HG02623 (cell line): ENCODE measurements around the gene SPC25.
"Not testable (repeated sequence)": the region's sequence is repeated elsewhere in the genome, so short reads cannot be mapped to it uniquely, and the experiment has no call there.

Experiments used
- ATAC-seq: cut with Tn5 transposase; IDR thresholded peaks from one replicate; pipeline ENCODE4 v1.9.1; 2021; ENCODE audit warnings: moderate library complexity; ENCODE audit not compliant: unreplicated experiment

The SPC25 gene

GRCh38 chr2:168890006-168890782, at the start of gene SPC25:
SPC25 (minus strand) TSS chr2:168890430; CDS start chr2:168889519, 911 bp downstream.
- ATAC-seq = peak; percentile 100

- peak; percentile 63 for ATAC-seq
These were observed 49.7 kb upstream of the SPC25 start for GRCh38 chr2:168939918-168940317.

GRCh38 chr2:168939061-168939460, 48.8 kb upstream of the SPC25 start:
- ATAC-seq = no peak

- no peak for ATAC-seq
These were observed 45.8 kb upstream of the SPC25 start for GRCh38 chr2:168935810-168936581.

GRCh38 chr2:168934826-168935225, 44.6 kb upstream of the SPC25 start:
- no peak for ATAC-seq

GRCh38 chr2:168932174-168932573, 41.9 kb upstream of the SPC25 start:
- not testable (repeated sequence) for ATAC-seq

GRCh38 chr2:168930242-168930641, 40.0 kb upstream of the SPC25 start:
- ATAC-seq = no peak

- ATAC-seq = no peak
These were observed 38.8 kb upstream of the SPC25 start for GRCh38 chr2:168929031-168929430.

- ATAC-seq = no peak
These were observed 38.0 kb upstream of the SPC25 start for GRCh38 chr2:168928113-168928831.

GRCh38 chr2:168926621-168927386, 36.6 kb upstream of the SPC25 start:
- ATAC-seq = no peak

- ATAC-seq = no peak
These were observed 30.4 kb upstream of the SPC25 start for GRCh38 chr2:168920504-168921157.

- no peak for ATAC-seq
These were observed 26.1 kb upstream of the SPC25 start for GRCh38 chr2:168916331-168916675.

- ATAC-seq = no peak
These were observed 25.5 kb upstream of the SPC25 start for GRCh38 chr2:168915441-168916330.

- ATAC-seq = no peak
These were observed 23.3 kb upstream of the SPC25 start for GRCh38 chr2:168913495-168913894.

GRCh38 chr2:168912901-168913369, 22.7 kb upstream of the SPC25 start:
- ATAC-seq = no peak

GRCh38 chr2:168912466-168912865, 22.2 kb upstream of the SPC25 start:
- ATAC-seq = no peak

- ATAC-seq = no peak
These were observed 20.1 kb upstream of the SPC25 start for GRCh38 chr2:168910330-168910729.

- no peak for ATAC-seq
These were observed 17.9 kb upstream of the SPC25 start for GRCh38 chr2:168907940-168908662.

- no peak for ATAC-seq
These were observed 14.1 kb upstream of the SPC25 start for GRCh38 chr2:168904358-168904757.
